Liver (tissue), 9 donors: ENCODE measurements around the gene KRT76. TPM values are rescaled to one million over a fixed set of nuclear protein-coding genes. Genes with fewer than 3 reads are reported as not detected.

Source experiments
- DNase-seq: peaks from one replicate; pipeline ENCODE4 v3.0.0-alpha.2; 2017; ENCODE audit warnings: low spot score
- H3K27ac ChIP-seq, 2 donors: one replicate each; pipeline ENCODE4 v1.7.0; 2013; ENCODE audit warnings: inconsistent platforms in 2 of 2, low read length in 2 of 2, control low read depth in 1 of 2, low read depth in 1 of 2, mild to moderate bottlenecking in 1 of 2
- H3K27me3 ChIP-seq, 4 donors: one replicate each; pipeline versions ENCODE4 v1.6.1 to v1.7.0; 2013; ENCODE audit warnings: low read length in 3 of 4, inconsistent platforms in 1 of 4, mild to moderate bottlenecking in 1 of 4, moderate library complexity in 1 of 4; ENCODE audit not compliant: control insufficient read depth in 4 of 4, insufficient read depth in 4 of 4
- H3K36me3 ChIP-seq, 4 donors: one replicate each; pipeline versions ENCODE4 v1.6.1 to v1.7.0; 2013; ENCODE audit warnings: low read length in 3 of 4, mild to moderate bottlenecking in 3 of 4, low read depth in 1 of 4, moderate library complexity in 1 of 4; ENCODE audit not compliant: control insufficient read depth in 4 of 4, insufficient read depth in 3 of 4
- H3K4me1 ChIP-seq, 4 donors: one replicate each; pipeline versions ENCODE4 v1.6.1 to v1.7.0; 2013; ENCODE audit warnings: low read length in 3 of 4, mild to moderate bottlenecking in 3 of 4, moderate library complexity in 1 of 4; ENCODE audit not compliant: control insufficient read depth in 4 of 4, insufficient read depth in 4 of 4
- H3K4me3 ChIP-seq, 3 donors: one replicate each; pipeline versions ENCODE4 v1.6.1 to v1.7.0; 2013; ENCODE audit warnings: low read length in 3 of 3, control low read depth in 1 of 3, low read depth in 1 of 3, mild to moderate bottlenecking in 1 of 3
- H3K9ac ChIP-seq, 2 donors: one replicate each; pipeline ENCODE4 v1.7.0; 2013; ENCODE audit warnings: low read length in 2 of 2, mild to moderate bottlenecking in 2 of 2, moderate library complexity in 2 of 2, control low read depth in 1 of 2, low read depth in 1 of 2
- H3K9me3 ChIP-seq, 4 donors: one replicate each; pipeline versions ENCODE4 v1.6.1 to v1.7.0; 2013; ENCODE audit warnings: low read length in 3 of 4; ENCODE audit not compliant: control insufficient read depth in 4 of 4
- EGR1 ChIP-seq, 2 donors: IDR thresholded peaks; 2 replicates each; pipeline ENCODE4 v1.6.1; 2016 to 2018; ENCODE audit warnings: antibody characterized with exemption in 2 of 2, low read depth in 2 of 2
- FOXA1 ChIP-seq: IDR thresholded peaks from 2 replicates; pipeline ENCODE4 v1.6.1; 2016; ENCODE audit warnings: antibody characterized with exemption
- GABPA ChIP-seq, 2 donors: IDR thresholded peaks in 1 of 2; conservative IDR thresholded peaks in 1 of 2; 2 replicates each; pipeline ENCODE4 v1.6.1; 2016; ENCODE audit warnings: antibody characterized with exemption in 2 of 2, mild to moderate bottlenecking in 1 of 2, moderate library complexity in 1 of 2
- HNF4A ChIP-seq, 2 donors: conservative IDR thresholded peaks; 2 replicates each; pipeline ENCODE4 v1.6.1; 2016; ENCODE audit warnings: antibody characterized with exemption in 2 of 2, mild to moderate bottlenecking in 2 of 2
- HNF4G ChIP-seq: IDR thresholded peaks from 2 replicates; pipeline ENCODE4 v1.6.1; 2016; ENCODE audit warnings: antibody characterized with exemption
- JUND ChIP-seq, 2 donors: IDR thresholded peaks; 2 replicates each; pipeline ENCODE4 v1.6.1; 2016; ENCODE audit warnings: antibody characterized with exemption in 2 of 2
- NR2F2 ChIP-seq: IDR thresholded peaks from 2 replicates; pipeline ENCODE4 v1.6.1; 2016; ENCODE audit warnings: antibody characterized with exemption
- RAD21 ChIP-seq, 2 donors: IDR thresholded peaks; 2 replicates each; pipeline ENCODE4 v1.6.1; 2016; ENCODE audit warnings: antibody characterized with exemption in 2 of 2, mild to moderate bottlenecking in 2 of 2
- RXRA ChIP-seq, 2 donors: IDR thresholded peaks; 2 replicates each; pipeline ENCODE4 v1.6.1; 2017 to 2018; ENCODE audit warnings: antibody characterized with exemption in 2 of 2, mild to moderate bottlenecking in 1 of 2
- SP1 ChIP-seq: IDR thresholded peaks from 2 replicates; pipeline ENCODE4 v1.6.1; 2018; ENCODE audit warnings: antibody characterized with exemption, mild to moderate bottlenecking
- TAF1 ChIP-seq: conservative IDR thresholded peaks from 2 replicates; pipeline ENCODE4 v1.6.1; 2016; ENCODE audit warnings: antibody characterized with exemption, mild to moderate bottlenecking
- YY1 ChIP-seq: IDR thresholded peaks from 2 replicates; pipeline ENCODE4 v1.6.1; 2016; ENCODE audit warnings: antibody characterized with exemption, mild to moderate bottlenecking
- WGBS: extraction: QIAGEN DNeasy Blood & Tissue Kit; methylation state at CpG from one replicate; pipeline ENCODE4 v1.1.7; 2013; 5-methylcytosine and 5-hydroxymethylcytosine counted together
- polyA plus RNA-seq, 2 donors: library from polyadenylated mRNA; stranded (reverse) in 1 of 2; unstranded in 1 of 2; fragments of 200-250 nt in 1 of 2; fragments of >200 nt in 1 of 2; fragmentation: Nextera tagmentation in 1 of 2; extraction: Ambion mirVana in 1 of 2; gene quantifications; one replicate each; pipeline versions ENCODE4 v1.2.1 to v1.2.3, GENCODE V29; 2013 to 2015
- total RNA-seq, 2 donors: library from RNA; depleted of rRNA; stranded (reverse); fragments of >200 nt; gene quantifications; one replicate each; pipeline ENCODE4 v1.2.3, GENCODE V29; 2014
- TF ChIP-seq, protein P1 (sequence below): IDR thresholded peaks from 2 replicates; pipeline ENCODE4 v1.6.1; 2016; ENCODE audit warnings: antibody characterized with exemption, mild to moderate bottlenecking
- TF ChIP-seq, protein P2 (sequence below): fragments of 150-350 bp; IDR thresholded peaks from 2 replicates; pipeline ENCODE4 v1.5.1; 2017; ENCODE audit warnings: improper control_type of control experiment, low read depth, low read length; ENCODE audit not compliant: missing input control
- TF ChIP-seq, protein P3 (sequence below): IDR thresholded peaks from 2 replicates; pipeline ENCODE4 v1.6.1; 2016; ENCODE audit warnings: antibody characterized with exemption
- TF ChIP-seq, protein P4 (sequence below): IDR thresholded peaks from 2 replicates; pipeline ENCODE4 v1.6.1; 2016; ENCODE audit warnings: antibody characterized with exemption
- donor health status: healthy.
- donor health status: healthy.
- donor health status: healthy.
- donor health status: healthy.
- donor health status: healthy.

The KRT76 gene
- total and polyA plus RNA-seq, 4 donors = not detected

DNA sequence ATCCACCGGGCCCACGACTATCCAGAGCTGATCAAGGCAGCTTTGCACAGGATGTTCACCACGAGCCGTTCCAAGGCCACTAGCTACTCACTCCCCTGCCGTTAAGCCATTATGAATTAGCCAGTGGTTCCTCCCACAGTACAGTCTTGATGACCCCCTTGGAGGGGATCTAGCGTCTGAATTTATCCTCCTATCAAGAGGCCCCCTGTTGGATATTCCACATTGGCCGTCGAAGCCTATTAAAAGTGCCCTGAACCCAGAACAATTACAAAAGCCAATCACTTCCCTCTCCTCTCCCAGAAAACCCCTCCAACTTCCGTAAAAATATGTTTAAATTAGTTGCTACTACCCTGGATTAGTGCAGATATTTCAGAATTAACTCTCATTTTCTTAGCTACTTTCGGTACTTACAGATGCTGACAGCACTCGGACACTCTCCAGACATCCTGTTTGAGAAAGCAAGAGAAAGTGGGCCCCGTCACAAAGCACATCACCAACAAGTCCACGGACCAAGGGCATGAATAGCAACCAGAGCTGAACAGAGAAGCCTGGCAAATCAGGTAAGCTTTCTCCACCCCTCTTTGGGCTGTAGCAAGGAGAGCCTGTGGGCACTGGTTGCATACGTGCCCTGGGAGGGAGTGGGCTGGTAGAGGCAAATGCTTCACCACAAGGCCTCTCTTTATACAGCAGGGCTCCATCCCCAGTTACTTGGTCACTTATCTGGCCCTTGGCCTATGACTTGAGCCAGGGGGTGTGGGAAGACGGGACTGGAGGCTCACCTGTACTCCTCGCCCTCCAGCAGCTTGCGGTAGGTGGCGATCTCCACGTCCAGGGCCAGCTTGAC lies 13.5 kb upstream of the KRT76 start:
- Histone ChIP-seq H3K27me3 (peaks cover 0 to under 1% (median 0%) of the 10 kb centered on the region in 4 donors), H3K36me3 (no peaks in the 10 kb centered on the region), H3K27ac (no peak overlapping the region), H3K9me3 (no peaks in the 10 kb centered on the region), H3K4me1 (no peaks in the 10 kb centered on the region), H3K4me3 (no peak overlapping the region), H3K9ac (no peak overlapping the region)
- DNase-seq = no peak
- TF ChIP-seq NR2F2 (no peak), FOXA1 (no peak), RXRA (IDR thresholded peaks at IDR 0.05) (no peak), EGR1 (IDR thresholded peaks at IDR 0.05; ENCODE audit: low read depth in 2 of 2) (no peak), SP1 (no peak), GABPA (IDR thresholded peaks at IDR 0.05 in 1 of 2, conservative IDR thresholded peaks at IDR 0.05 in 1 of 2) (no peak), TAF1 (no peak), RAD21 (IDR thresholded peaks at IDR 0.05) (no peak)
- TF ChIP-seq, protein P1, sequence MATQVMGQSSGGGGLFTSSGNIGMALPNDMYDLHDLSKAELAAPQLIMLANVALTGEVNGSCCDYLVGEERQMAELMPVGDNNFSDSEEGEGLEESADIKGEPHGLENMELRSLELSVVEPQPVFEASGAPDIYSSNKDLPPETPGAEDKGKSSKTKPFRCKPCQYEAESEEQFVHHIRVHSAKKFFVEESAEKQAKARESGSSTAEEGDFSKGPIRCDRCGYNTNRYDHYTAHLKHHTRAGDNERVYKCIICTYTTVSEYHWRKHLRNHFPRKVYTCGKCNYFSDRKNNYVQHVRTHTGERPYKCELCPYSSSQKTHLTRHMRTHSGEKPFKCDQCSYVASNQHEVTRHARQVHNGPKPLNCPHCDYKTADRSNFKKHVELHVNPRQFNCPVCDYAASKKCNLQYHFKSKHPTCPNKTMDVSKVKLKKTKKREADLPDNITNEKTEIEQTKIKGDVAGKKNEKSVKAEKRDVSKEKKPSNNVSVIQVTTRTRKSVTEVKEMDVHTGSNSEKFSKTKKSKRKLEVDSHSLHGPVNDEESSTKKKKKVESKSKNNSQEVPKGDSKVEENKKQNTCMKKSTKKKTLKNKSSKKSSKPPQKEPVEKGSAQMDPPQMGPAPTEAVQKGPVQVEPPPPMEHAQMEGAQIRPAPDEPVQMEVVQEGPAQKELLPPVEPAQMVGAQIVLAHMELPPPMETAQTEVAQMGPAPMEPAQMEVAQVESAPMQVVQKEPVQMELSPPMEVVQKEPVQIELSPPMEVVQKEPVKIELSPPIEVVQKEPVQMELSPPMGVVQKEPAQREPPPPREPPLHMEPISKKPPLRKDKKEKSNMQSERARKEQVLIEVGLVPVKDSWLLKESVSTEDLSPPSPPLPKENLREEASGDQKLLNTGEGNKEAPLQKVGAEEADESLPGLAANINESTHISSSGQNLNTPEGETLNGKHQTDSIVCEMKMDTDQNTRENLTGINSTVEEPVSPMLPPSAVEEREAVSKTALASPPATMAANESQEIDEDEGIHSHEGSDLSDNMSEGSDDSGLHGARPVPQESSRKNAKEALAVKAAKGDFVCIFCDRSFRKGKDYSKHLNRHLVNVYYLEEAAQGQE = no peak
- TF ChIP-seq, protein P2, sequence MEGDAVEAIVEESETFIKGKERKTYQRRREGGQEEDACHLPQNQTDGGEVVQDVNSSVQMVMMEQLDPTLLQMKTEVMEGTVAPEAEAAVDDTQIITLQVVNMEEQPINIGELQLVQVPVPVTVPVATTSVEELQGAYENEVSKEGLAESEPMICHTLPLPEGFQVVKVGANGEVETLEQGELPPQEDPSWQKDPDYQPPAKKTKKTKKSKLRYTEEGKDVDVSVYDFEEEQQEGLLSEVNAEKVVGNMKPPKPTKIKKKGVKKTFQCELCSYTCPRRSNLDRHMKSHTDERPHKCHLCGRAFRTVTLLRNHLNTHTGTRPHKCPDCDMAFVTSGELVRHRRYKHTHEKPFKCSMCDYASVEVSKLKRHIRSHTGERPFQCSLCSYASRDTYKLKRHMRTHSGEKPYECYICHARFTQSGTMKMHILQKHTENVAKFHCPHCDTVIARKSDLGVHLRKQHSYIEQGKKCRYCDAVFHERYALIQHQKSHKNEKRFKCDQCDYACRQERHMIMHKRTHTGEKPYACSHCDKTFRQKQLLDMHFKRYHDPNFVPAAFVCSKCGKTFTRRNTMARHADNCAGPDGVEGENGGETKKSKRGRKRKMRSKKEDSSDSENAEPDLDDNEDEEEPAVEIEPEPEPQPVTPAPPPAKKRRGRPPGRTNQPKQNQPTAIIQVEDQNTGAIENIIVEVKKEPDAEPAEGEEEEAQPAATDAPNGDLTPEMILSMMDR = no peak
- TF ChIP-seq, protein P3, sequence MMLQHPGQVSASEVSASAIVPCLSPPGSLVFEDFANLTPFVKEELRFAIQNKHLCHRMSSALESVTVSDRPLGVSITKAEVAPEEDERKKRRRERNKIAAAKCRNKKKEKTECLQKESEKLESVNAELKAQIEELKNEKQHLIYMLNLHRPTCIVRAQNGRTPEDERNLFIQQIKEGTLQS = no peak
- 62% methylated on average over 19 of the region's 19 CpGs for WGBS

DNA sequence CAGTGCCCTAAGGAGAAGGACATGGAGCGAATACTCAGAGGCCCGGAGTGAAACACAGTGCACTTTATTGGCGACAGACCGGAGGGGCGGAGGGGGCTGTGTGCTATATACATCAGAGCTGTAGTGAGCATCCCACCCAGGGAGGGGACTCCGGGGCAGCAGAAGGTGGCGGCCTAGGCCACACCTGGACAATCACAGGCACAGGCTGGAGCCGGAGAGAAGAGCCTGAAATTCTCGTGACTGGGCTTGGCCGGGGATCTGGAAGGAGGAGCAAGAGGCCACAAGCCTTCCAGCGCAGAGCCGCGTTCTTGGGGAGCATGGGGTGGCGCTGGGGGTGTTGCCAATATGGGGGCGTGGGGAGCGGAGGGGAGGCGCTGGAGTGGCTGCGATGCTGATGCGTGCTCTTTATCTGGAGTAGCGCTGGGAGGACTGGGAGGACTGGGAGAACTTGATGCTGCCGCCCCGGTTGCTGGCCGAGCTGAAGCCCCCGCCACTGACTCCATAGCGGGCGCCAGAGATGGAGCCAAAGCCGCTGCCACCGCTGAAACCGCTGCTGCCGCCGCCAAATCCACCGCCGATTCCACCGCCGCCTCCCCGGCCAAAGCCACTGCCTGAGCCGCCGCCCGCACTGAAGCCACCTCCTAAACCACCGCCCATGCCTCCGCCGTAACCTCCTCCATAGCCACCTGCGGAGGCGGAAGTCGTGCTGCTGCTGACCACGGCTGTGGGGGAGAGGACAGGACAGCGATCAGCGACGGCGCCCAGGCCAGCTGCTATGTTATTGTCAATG lies 12.7 kb upstream of the KRT76 start:
- Histone ChIP-seq H3K36me3 (no peaks in the 10 kb centered on the region), H3K27ac (no peak overlapping the region), H3K9ac (no peak overlapping the region), H3K4me1 (no peaks in the 10 kb centered on the region), H3K4me3 (no peak overlapping the region), H3K9me3 (no peaks in the 10 kb centered on the region), H3K27me3 (peaks cover 0 to 2% (median 0%) of the 10 kb centered on the region in 4 donors)
- peak; percentile 48 for DNase-seq
- WGBS = 27% methylated on average over 50 of the region's 50 CpGs
- TF ChIP-seq FOXA1 (no peak), JUND (IDR thresholded peaks at IDR 0.05) (no peak), YY1 (no peak), HNF4A (conservative IDR thresholded peaks at IDR 0.05) (no peak), HNF4G (no peak), NR2F2 (no peak)
- TF ChIP-seq, protein P4, sequence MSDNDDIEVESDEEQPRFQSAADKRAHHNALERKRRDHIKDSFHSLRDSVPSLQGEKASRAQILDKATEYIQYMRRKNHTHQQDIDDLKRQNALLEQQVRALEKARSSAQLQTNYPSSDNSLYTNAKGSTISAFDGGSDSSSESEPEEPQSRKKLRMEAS = no peak
